HG03442 (cell line): ENCODE data around the gene PRTN3.
"Not testable (repeated sequence)": the region's sequence is repeated elsewhere in the genome, so short reads cannot be mapped to it uniquely, and the experiment has no call there.

Experiments
- ATAC-seq: cut with Tn5 transposase; IDR thresholded peaks from one replicate; pipeline ENCODE4 v1.9.1; 2021; ENCODE audit warnings: mild to moderate bottlenecking, moderate library complexity; ENCODE audit not compliant: unreplicated experiment

PRTN3 gene

GRCh38 chr19:815079-815774, 25.6 kb upstream of the PRTN3 start:
- ATAC-seq, result no peak

GRCh38 chr19:815775-816499, 24.9 kb upstream of the PRTN3 start:
- ATAC-seq, result no peak

- ATAC-seq, result no peak
Measured at GRCh38 chr19:816500-816857, 24.3 kb upstream of the PRTN3 start.

GRCh38 chr19:820212-820611, 20.6 kb upstream of the PRTN3 start:
- not testable (repeated sequence) for ATAC-seq

GRCh38 chr19:821231-821824, 19.5 kb upstream of the PRTN3 start:
- no peak for ATAC-seq

- no peak for ATAC-seq
Measured at GRCh38 chr19:821825-822503, 18.8 kb upstream of the PRTN3 start, which contains the start of gene PLPPR3. PLPPR3 (minus strand) TSS chr19:821955; CDS start chr19:821559, 396 bp downstream.

- ATAC-seq, result no peak
Measured at GRCh38 chr19:823565-824121, 17.2 kb upstream of the PRTN3 start.

GRCh38 chr19:824885-825284, 15.9 kb upstream of the PRTN3 start:
- ATAC-seq, result no peak

- ATAC-seq, result no peak
Measured at GRCh38 chr19:825897-826644, 14.7 kb upstream of the PRTN3 start.

- ATAC-seq, result no peak
Measured at GRCh38 chr19:827314-827709, 13.5 kb upstream of the PRTN3 start.

GRCh38 chr19:827710-828321, 13.0 kb upstream of the PRTN3 start, which contains the start of gene AZU1:
AZU1 (plus strand) TSS chr19:827837; CDS start chr19:827847, 10 bp downstream.
- ATAC-seq, result no peak

- no peak for ATAC-seq
Measured at GRCh38 chr19:829129-829758, 11.6 kb upstream of the PRTN3 start.

- ATAC-seq, result no peak
Measured at GRCh38 chr19:831407-832369, 9.1 kb upstream of the PRTN3 start.

- ATAC-seq, result no peak
Measured at GRCh38 chr19:834216-834615, 6.6 kb upstream of the PRTN3 start.

- no peak for ATAC-seq
Measured at GRCh38 chr19:835210-835810, 5.5 kb upstream of the PRTN3 start.

- not testable (repeated sequence) for ATAC-seq
Measured at GRCh38 chr19:842802-843179, 2.0 kb downstream of the PRTN3 start.

- no peak for ATAC-seq
Measured at GRCh38 chr19:843180-843835, 2.5 kb downstream of the PRTN3 start.
